ENCODE measurements around the gene FOXRED1.
"Not testable (repeated sequence)": the region's sequence is repeated elsewhere in the genome, so short reads cannot be mapped to it uniquely, and the experiment has no call there.

Gene FOXRED1

DNA sequence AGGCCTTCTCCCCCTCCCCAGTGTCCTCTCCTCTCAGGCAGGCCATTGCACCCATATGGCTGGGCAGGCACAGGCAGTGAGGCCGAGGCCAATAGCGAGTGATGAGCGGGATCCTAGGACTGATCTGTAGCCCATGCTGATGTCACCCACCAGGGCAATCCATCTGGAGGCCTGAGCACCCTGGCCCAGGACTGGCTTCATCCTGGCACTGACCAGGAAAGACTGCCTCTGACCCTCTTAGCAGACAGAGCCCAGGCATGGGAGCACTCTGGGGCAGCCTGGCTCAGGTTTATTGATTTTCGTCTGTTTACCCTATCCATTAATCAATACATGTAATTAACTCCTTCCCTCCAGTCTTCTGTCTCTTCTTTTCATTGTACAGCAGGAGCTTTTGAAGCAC, 8.8 kb downstream of the FOXRED1 start:
- no peak for DNase-seq

DNA sequence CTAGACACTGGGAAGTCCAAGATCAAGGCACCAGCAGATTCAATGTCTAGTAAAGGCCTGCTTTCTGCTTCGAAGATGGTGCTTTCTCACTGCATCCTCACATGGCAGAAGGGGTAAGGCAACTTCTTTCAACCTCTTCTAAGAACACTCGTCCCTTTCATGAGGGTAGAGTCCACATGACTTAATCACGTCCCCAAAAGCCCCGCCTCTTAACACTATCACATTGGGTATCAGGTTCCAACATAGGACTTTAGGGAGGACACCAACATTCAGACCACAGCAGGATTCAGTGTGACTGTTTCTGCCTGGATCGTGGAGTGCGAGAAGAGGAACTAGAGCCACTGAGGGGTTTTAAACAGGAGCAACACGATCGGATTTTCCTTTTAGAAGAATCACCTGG, 10.2 kb downstream of the FOXRED1 start:
- peak; percentile 36 for DNase-seq

- peak; percentile 24 for DNase-seq
Measured at GRCh38 chr11:126280595-126280994, 11.6 kb downstream of the FOXRED1 start.

DNA sequence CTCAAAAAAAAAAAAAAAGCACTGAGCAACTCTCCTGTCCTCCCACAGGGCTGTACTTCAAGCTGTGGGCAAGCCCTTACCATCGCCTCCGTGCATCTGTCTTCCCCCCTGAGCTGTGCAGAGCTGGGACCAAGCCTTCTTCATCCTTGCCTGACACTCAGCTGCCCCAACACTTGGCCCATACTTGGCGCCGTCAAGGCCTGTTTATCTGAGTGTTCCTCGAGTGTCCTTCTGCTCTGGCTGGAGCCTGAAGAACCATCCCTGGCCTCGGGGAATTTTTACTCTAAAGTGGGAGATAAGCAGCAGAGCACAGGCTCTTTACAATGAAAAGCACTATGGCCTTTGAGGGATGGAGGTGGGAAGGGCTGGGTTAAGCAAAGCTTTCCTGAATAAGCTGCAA, 12.3 kb downstream of the FOXRED1 start:
- no peak for DNase-seq

- DNase-seq: no peak
Measured at GRCh38 chr11:126281666-126282175, 12.8 kb downstream of the FOXRED1 start.

DNA sequence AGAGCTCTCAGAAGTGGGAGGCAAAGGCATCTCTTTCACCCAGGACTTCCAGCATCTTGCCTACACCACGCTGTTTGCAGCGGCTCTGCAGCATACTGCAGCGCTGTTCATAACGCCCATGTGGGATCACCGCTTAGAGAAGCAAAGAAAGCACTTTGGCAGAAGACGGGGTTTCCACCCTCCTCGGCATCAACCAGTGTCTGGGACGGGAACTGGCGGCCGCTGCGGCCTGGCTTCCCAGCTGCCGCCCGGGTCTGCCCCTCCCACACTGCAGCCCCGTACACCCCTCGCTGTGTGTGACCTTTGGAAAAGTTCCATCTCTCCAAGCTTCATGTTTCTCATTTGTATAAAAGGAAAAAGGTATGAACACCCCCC, 13.4 kb downstream of the FOXRED1 start:
- peak; percentile 62 for DNase-seq

DNA sequence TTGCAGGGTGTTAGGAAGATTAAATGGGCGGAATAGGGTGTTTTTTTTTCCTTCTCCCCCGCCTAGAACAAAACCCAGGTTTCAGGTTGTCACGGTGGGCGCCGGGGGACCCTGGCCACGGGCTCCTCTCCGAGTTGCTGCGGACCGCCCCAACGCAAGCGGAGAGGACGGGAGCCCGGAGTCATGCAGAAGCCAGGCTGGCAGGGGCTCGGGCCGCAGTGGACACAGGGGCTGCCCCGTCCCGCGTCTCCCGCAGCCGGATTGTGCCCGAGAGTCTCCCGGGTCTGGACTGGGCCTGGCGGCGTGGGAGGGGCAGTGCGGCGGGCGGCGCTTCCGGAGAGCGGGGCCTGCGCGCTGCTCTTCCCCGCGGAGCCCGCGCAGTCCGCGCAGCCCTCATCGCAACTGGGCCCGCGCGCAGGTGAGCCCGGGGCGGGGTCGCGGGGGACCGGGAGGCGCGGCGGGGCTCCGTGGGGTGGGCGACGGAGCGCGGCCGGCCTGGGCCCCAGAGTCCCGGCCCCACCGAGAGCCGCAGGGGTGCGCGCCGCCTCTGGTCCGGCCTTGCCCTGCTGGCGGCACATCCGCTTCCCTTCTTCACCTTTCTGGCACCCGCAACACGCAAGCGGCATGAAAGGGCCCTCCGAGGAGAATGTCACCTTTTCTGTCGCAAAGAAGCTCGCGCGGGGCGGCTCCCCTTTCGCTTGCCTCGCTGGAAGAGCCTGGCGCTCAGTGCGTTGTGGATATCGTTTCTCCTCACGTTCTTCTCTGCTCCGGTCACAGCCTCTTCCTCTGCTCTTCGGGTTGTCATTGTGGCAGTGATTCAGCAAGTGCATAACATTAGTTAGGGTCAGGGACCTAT, 14.0 kb downstream of the FOXRED1 start, which contains the start of gene TIRAP:
TSS of gene TIRAP (plus strand) at position 358 of the 856 bp plus-strand sequence. CDS start 7,802 bp downstream, outside the sequence.
- DNase-seq: peak; percentile 69

GRCh38 chr11:126284829-126285228, 15.9 kb downstream of the FOXRED1 start:
- DNase-seq: peak; percentile 94

- no peak for DNase-seq
Measured at GRCh38 chr11:126288237-126288636, 19.3 kb downstream of the FOXRED1 start.

DNA sequence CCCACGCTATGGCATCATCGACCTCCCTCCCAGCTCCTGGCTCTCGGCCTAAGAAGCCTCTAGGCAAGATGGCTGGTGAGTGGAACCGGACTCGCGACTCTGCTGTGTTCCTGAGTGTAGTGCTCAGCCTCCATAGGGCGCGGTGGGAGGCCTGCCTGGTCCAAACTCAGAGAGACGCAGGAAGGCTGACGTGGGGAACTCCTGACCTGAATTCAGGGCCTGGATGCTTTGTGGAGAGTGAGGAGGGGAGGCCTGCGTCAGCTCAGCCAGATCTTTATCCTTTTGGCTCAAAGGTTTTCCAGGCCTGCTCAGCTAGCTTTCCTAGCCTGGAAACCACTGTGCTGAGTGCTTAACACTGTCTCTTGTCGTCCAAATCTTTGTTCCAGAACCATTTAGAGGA, 21.9 kb downstream of the FOXRED1 start:
- DNase-seq: no peak

DNA sequence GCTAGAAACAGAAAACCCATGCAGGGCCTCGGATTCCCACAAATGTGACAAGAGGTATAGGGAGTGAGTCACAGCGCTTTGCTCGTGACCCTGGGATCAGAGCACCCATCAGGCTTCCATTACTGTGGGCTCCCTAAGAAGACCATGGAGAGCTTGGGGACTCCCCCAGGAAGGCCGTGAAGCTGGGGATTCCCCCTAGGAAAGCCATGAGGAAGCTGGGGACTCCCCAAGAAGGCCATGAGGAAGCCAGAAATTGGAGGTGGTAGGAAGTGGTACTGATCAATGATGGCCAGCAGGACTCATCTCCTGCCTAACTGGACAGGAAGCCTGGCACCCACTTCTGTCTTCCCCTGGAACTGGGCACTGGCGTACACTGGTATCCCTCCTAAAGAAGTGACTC, 24.8 kb downstream of the FOXRED1 start:
- DNase-seq: no peak

GRCh38 chr11:126297004-126297403, 28.1 kb downstream of the FOXRED1 start:
- no peak for DNase-seq

GRCh38 chr11:126303623-126304456, 34.9 kb downstream of the FOXRED1 start, which contains the start of gene DCPS:
TSS of gene DCPS (plus strand) at chr11:126304060. CDS start at chr11:126304081, 21 bp downstream.
- peak; percentile 91 for DNase-seq

DNA sequence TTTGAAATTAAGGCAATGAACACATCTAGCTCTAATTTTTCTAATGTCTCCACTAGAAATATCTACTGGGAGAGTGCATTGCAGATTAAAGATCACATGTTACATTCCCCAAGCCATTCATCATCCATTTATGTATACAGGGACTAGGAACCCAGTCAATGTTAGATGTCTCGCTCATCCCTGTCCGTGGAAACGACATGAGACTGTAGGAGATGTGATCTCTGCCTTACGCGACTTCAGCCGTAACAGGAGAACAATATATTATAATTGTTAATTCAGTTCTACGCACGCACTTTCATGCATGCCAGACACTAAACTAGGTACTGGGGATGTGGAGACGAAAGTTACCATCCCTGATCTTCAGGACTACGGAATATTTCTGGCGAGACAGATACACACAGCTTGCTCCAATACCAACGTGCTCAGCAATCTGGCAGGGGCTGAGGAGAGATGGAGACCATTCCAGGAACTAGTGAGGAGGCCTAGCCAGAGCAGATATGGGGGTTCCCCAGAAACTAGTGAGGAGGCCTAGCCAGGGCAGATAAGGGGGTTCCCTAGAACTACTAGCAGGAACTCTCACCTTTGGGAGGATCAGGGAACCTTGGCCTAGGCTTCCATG, 35.6 kb downstream of the FOXRED1 start:
- no peak for DNase-seq

DNA sequence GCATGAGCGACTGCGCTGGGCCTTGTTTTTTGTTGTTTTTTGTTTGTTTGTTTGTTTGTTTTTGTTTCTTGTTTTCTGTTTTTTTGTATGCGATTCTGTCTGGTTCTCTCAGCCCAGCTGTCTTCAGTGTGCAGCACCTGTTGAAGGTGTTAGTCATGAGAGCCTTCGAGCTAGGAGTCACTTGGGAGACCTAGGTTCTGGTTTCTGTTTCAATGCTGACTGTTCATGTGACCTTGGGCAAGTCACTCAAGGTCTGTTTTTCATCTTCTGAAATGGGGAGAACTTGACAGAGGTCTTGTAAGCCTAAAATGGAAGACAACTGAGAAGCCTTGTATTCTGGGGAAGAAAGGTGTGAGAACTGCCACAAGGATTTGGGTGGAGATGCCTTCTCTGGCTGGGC, 36.7 kb downstream of the FOXRED1 start:
- DNase-seq: no peak

DNA sequence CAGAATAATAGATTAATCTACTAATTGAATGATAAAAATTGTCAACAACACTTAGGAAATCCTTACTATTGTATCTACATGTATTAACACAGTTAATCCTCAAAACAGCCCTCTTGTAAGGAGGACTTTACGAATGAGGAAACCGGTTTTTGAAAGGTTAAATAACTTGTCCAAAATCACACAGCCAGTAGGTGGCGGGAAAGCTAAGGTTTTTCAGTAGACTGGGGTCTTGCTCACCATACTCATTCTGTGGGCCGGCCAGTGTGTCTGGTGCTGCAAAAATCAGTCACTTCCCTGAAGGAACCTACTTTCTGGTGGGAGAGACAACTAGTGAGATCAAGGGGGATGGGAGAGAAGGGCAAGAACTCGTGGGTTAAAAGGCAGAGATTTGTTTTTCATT, 38.8 kb downstream of the FOXRED1 start:
- peak; percentile 84 for DNase-seq

DNA sequence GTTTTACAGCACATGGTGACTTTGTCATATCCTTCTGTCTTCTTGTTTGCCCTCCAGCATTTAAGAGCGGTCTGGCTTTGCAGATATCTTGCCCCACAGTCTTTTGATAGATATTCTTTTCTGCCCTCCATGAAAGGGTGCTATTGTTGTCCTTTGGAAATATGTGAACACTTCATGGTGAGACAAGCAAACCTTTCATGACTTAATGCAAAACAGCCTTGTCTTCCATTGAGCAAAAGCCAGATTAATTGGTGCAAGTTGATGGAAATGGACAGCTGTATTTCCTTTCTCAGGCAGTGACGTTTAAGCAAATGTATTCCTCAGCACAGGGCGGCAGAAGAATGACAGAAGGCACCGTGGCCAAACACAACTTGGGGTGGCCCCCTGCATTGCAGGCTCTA, 39.3 kb downstream of the FOXRED1 start:
- no peak for DNase-seq

- DNase-seq: not testable (repeated sequence)
Measured at GRCh38 chr11:126308771-126309170, 39.8 kb downstream of the FOXRED1 start.

DNA sequence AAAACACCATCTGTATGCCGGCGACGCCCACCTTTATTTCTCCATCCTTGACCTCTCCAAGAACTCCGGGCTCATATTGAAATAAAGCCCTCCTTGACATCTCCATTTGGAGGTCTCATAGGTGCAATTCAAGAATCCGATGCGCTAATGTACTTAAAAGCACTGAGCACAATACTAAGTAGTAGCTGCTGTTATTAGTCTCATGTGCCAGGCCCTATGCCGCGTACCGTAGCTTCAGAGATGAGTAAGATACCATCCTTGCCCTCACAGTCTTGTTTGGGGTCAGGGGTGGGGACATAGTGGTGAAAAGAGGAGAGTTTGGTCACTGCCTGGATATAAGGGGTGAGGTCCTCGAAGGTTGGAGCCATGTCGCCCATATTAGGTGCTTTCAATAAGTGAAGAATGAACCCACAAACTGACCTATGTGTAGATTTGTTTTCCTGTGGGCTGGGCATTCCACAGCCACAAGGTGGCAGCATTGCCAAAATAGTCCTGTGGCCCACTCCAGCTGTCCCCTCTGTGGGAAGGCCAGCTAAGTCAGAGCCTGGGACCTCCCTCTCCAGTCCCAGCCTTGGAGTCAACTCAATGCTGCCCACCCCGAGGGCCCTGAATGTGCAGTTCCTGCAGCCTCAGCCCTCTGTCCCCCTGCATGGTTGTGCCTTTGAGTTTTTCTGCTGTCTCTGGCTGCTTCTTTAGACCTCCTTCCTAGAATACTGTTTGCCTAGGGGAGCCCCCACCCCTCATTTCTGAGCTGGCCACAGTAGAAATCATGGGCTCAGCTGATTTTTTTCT, 41.4 kb downstream of the FOXRED1 start:
- peak; percentile 91 for DNase-seq

GRCh38 chr11:126310992-126311310, 42.0 kb downstream of the FOXRED1 start:
- no peak for DNase-seq

DNA sequence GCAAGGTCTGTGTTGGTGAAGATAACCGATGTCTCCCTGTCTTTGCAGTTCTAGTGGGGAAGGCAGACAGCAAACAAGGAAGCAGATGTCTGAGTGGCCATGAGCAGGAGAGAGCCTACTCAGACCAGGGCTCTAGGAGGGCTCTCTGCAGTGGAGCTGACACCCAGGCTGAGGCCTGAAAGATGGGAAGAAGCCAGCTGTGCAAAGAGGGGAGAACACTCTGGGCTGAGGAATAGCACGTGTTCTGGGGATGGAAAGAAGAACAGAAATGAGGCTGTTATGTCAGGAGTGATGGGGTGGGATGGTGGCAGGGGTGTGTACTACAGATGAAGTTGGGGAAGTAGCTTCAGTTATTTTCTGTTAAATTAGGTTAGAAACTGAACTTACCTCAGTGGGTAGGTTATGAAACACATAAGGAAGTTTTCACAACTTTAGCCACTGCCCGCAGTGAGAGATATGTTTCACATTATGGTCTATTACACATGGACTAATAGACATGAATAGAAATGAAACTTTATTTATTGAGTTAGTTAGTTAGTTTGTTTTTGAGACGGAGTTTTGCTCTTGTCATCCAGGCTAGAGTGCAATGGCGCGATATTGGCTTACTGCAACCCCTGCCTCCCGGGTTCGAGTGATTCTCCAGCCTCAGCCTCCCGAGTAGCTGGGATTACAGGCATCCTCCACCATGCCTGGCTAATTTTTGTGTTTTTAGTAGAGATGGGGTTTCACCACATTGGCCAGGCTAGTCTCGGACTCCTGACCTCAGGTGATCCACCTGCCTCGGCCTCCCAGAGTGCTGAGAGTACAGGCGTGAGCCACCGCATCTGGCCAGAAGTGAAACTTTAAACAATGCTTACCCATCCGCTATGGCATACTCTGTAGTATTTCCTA, 42.7 kb downstream of the FOXRED1 start:
- peak; percentile 80 for DNase-seq

Data from hematopoietic multipotent progenitor cell treated with erythropoietin and hydrocortisone succinate and interleukin-3 and kit ligand, for 6 days (in vitro differentiated cells).